OCI-LY7 (cell line): ENCODE data around the gene UGT3A2. TPM values are rescaled to one million over a fixed set of nuclear protein-coding genes. Genes with fewer than 3 reads are reported as not detected.

ENCODE experiments used
- BruUV-seq: library from RNA; stranded (reverse); fragments of 400-500 nt; replicated peaks from 2 replicates; lab custom pipeline; 2021; lab: Mats Ljungman, UMichigan
- CTCF ChIA-PET: fragments of 300-600 bp; sonication (Branson Sonifier 250); formaldehyde crosslinking; loops from one replicate; lab custom pipeline; 2022; ENCODE audit warnings: antibody characterized with exemption; ENCODE audit not compliant: unreplicated experiment; lab: Charles Lee
- POLR2A ChIA-PET: fragments of 300-600 bp; sonication (Branson Sonifier 250); formaldehyde crosslinking; loops from one replicate; lab custom pipeline; 2022; ENCODE audit warnings: antibody characterized with exemption; lab: Charles Lee
- DNase-seq: peaks from one replicate; pipeline ENCODE4 v3.0.0-alpha.2; 2015; ENCODE audit warnings: low spot score
- H2AFZ ChIP-seq: fragments of 200-600 bp; sonication (generic), shearing (Covaris generic); 2 replicates; pipeline ENCODE4 v1.6.1; 2014; ENCODE audit warnings: mild to moderate bottlenecking, antibody characterized with exemption, low read length, moderate library complexity
- H3K27ac ChIP-seq: fragments of 200-600 bp; sonication (generic); 2 replicates; pipeline ENCODE4 v1.5.1; 2014; ENCODE audit warnings: mixed run types, low read depth, mild to moderate bottlenecking, moderate library complexity, low read length, inconsistent platforms; ENCODE audit not compliant: poor library complexity, severe bottlenecking
- H3K36me3 ChIP-seq: fragments of 200-600 bp; sonication (generic); 2 replicates; pipeline ENCODE4 v1.6.1; 2014; ENCODE audit warnings: mild to moderate bottlenecking, antibody characterized with exemption, low read length, moderate library complexity, mixed read lengths; ENCODE audit not compliant: insufficient read depth
- H3K4me1 ChIP-seq: fragments of 200-600 bp; sonication (generic); 2 replicates; pipeline ENCODE4 v1.5.1; 2014; ENCODE audit warnings: mild to moderate bottlenecking, low read length; ENCODE audit not compliant: insufficient read depth, poor library complexity, severe bottlenecking
- H3K4me2 ChIP-seq: fragments of 200-600 bp; sonication (generic); 2 replicates; pipeline ENCODE4 v1.6.1; 2014; ENCODE audit warnings: mild to moderate bottlenecking, low read length
- H3K4me3 ChIP-seq: fragments of 200-600 bp; sonication (generic); 2 replicates; pipeline ENCODE4 v1.5.1; 2014; ENCODE audit warnings: mild to moderate bottlenecking, low read depth, low read length; ENCODE audit not compliant: poor library complexity, severe bottlenecking
- H3K79me2 ChIP-seq: fragments of 200-600 bp; sonication (generic); 2 replicates; pipeline ENCODE4 v1.6.1; 2016; ENCODE audit warnings: low read depth, mild to moderate bottlenecking, low read length, moderate library complexity, mixed read lengths; ENCODE audit not compliant: insufficient read depth
- H3K9me2 ChIP-seq: fragments of 200-600 bp; sonication (generic); 2 replicates; pipeline ENCODE4 v1.6.1; 2016; ENCODE audit warnings: mild to moderate bottlenecking, low read length, mixed read lengths; ENCODE audit not compliant: insufficient read depth
- H3K9me3 ChIP-seq: fragments of 200-600 bp; sonication (generic); 2 replicates; pipeline ENCODE4 v1.6.1; 2014; ENCODE audit warnings: mild to moderate bottlenecking, mixed run types, low read length, mixed read lengths
- H4K20me1 ChIP-seq: fragments of 200-600 bp; sonication (generic); 2 replicates; pipeline ENCODE4 v1.6.1; 2014; ENCODE audit warnings: mild to moderate bottlenecking, antibody characterized with exemption, low read length, moderate library complexity, mixed read lengths; ENCODE audit not compliant: insufficient read depth
- EZH2phosphoT487 ChIP-seq: fragments of 200-600 bp; sonication (generic); IDR thresholded peaks from 2 replicates; pipeline ENCODE4 v1.6.1; 2018; ENCODE audit warnings: low read depth, borderline replicate concordance, mild to moderate bottlenecking, mixed run types, antibody characterized with exemption, low read length, moderate library complexity, mixed read lengths
- intact Hi-C: fragments of 100-400 bp; cut with micrococcal nuclease; formaldehyde crosslinking; loops from one replicate; pipeline ENCODE4 v1.10.0; 2022; ENCODE audit not compliant: unreplicated experiment
- total RNA-seq, 2 experiments: library from RNA; depleted of rRNA in 1 of 2; stranded (reverse); fragments of >200 nt in 1 of 2; shearing (Covaris generic) in 1 of 2; gene quantifications; 2 replicates each; pipeline ENCODE4 v1.2.3, GENCODE V29; 2014 to 2022
- TF ChIP-seq, protein P1 (sequence below): fragments of 200-600 bp; sonication (generic); conservative IDR thresholded peaks from 2 replicates; pipeline ENCODE4 v1.5.1; 2014; ENCODE audit warnings: mild to moderate bottlenecking, antibody characterized with exemption, low read length, moderate library complexity, mixed read lengths

Gene UGT3A2
- total RNA-seq, 2 experiments from 2014 or later: 0.13 TPM; not detected in 1

DNA sequence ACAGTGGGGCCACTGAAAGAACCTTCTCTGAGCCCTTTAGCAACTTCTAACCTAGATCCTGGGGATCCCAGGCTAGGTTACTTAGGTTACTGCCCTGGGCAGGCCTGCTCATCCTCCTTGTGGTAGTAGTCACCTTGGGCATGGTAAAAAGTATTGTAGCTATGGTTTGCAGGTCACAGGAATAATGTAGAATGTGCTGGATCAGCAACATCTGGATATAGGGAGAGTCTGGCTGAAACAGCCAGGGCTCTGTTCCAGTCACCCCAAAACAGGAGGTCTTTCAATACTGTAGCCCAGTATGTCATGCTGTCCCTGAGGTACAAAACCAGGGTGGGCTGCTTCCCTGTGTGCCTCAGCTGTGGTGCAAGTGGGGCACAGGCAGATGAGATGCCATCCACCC, 33.6 kb downstream of the UGT3A2 start:
- CTCF ChIA-PET: no interaction called here
- Histone ChIP-seq H3K9me2 (no peaks in the 10 kb centered on the region), H3K36me3 (no peaks in the 10 kb centered on the region), H3K27ac (no peak overlapping the region), H3K4me3 (no peak overlapping the region), H3K4me2 (no peak overlapping the region), H4K20me1 (no peaks in the 10 kb centered on the region), H2AFZ (no peak overlapping the region), H3K9me3 (no peaks in the 10 kb centered on the region), H3K79me2 (no peaks in the 10 kb centered on the region), H3K4me1 (no peaks in the 10 kb centered on the region)
- BruUV-seq: no TSS peak
- intact Hi-C loops: no loop called here
- DNase-seq: no peak
- TF ChIP-seq EZH2phosphoT487: no peak
- TF ChIP-seq, protein P1, sequence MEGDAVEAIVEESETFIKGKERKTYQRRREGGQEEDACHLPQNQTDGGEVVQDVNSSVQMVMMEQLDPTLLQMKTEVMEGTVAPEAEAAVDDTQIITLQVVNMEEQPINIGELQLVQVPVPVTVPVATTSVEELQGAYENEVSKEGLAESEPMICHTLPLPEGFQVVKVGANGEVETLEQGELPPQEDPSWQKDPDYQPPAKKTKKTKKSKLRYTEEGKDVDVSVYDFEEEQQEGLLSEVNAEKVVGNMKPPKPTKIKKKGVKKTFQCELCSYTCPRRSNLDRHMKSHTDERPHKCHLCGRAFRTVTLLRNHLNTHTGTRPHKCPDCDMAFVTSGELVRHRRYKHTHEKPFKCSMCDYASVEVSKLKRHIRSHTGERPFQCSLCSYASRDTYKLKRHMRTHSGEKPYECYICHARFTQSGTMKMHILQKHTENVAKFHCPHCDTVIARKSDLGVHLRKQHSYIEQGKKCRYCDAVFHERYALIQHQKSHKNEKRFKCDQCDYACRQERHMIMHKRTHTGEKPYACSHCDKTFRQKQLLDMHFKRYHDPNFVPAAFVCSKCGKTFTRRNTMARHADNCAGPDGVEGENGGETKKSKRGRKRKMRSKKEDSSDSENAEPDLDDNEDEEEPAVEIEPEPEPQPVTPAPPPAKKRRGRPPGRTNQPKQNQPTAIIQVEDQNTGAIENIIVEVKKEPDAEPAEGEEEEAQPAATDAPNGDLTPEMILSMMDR: no peak
- POLR2A ChIA-PET: interaction anchor here (0.6 kb wide), 1 partner anchor 1741 kb away, joined by 3 read pairs; no protein-coding TSS in a partner anchor

DNA sequence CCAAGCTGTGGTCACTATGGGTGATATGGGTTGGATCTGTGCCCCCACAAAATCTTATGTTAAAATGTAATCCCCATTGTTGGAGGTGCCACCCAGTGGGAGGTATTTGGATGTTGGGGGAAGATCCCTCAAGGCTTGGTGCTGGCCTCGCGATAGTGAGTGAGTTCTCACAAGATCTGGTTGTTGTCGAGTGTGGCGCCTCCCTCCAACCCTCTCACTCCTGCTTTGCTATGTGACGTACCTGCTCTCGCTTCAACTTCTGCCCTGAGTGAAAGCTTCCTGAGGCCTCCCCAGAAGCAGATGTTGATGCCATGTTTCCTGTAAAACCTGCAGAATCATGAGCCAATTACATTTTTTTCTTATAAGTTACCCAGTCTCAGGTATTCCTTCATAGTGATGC, 35.5 kb downstream of the UGT3A2 start:
- CTCF ChIA-PET: no interaction called here
- no peak overlapping the region for H3K4me3 ChIP-seq
- TF ChIP-seq, protein P1: no peak
- no peak for TF ChIP-seq EZH2phosphoT487
- H3K9me3 ChIP-seq: no peaks in the 10 kb centered on the region
- POLR2A ChIA-PET: no interaction called here
- no peaks in the 10 kb centered on the region for H4K20me1 ChIP-seq
- H3K9me2 ChIP-seq: no peaks in the 10 kb centered on the region
- H3K4me2 ChIP-seq: no peak overlapping the region
- H3K36me3 ChIP-seq: no peaks in the 10 kb centered on the region
- no peaks in the 10 kb centered on the region for H3K4me1 ChIP-seq
- intact Hi-C loops: no loop called here
- no TSS peak for BruUV-seq
- H3K79me2 ChIP-seq: no peaks in the 10 kb centered on the region
- DNase-seq: no peak
- H3K27ac ChIP-seq: no peak overlapping the region
- H2AFZ ChIP-seq: no peak overlapping the region

DNA sequence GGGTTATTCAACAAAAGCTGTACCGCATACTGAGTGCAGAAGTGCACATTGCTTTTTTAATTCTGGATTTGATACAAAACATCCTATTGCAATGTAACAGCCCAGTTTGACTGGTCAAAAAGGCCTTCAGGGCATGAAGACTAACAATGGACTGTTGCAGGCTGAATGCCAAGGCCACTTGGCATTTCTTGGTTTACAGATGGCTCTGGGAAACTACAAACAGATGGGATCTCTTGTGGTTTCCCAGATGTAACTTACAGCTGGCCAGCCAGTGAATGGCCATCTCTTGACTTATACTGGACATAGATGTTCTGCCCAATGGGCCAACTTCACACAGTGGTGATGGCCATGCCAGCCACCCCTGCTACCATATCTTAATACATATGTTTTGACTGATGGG, 36.8 kb downstream of the UGT3A2 start:
- POLR2A ChIA-PET: no interaction called here
- no peaks in the 10 kb centered on the region for H3K36me3 ChIP-seq
- TF ChIP-seq, protein P1: no peak
- TF ChIP-seq EZH2phosphoT487: no peak
- no peak overlapping the region for H3K4me3 ChIP-seq
- no peak for DNase-seq
- BruUV-seq: no TSS peak
- no peak overlapping the region for H3K4me2 ChIP-seq
- CTCF ChIA-PET: no interaction called here
- no peak overlapping the region for H3K27ac ChIP-seq
- H3K9me3 ChIP-seq: no peaks in the 10 kb centered on the region
- intact Hi-C loops: no loop called here
- H3K4me1 ChIP-seq: no peaks in the 10 kb centered on the region
- H3K9me2 ChIP-seq: no peaks in the 10 kb centered on the region
- no peaks in the 10 kb centered on the region for H3K79me2 ChIP-seq
- no peaks in the 10 kb centered on the region for H4K20me1 ChIP-seq
- H2AFZ ChIP-seq: no peak overlapping the region
